DMS114 treated with DMSO at 0.1 percent for 48 hours (cell line): ENCODE data around the gene PEPD.

Source experiments
- DNase-seq: peaks from one replicate; lab custom pipeline; 2025; ENCODE audit not compliant: unreplicated experiment; lab: John Stamatoyannopoulos, UW

The PEPD gene

GRCh38 chr19:33461256-33462111, 60.1 kb downstream of the PEPD start:
- DNase-seq = no peak

- no peak for DNase-seq
These were observed 61.2 kb downstream of the PEPD start for GRCh38 chr19:33460221-33460908.

GRCh38 chr19:33459222-33460090, 62.1 kb downstream of the PEPD start:
- no peak for DNase-seq

GRCh38 chr19:33458807-33459206, 62.8 kb downstream of the PEPD start:
- DNase-seq = no peak

GRCh38 chr19:33458171-33458633, 63.4 kb downstream of the PEPD start:
- no peak for DNase-seq

- DNase-seq = no peak
These were observed 64.8 kb downstream of the PEPD start for GRCh38 chr19:33456845-33457220.

GRCh38 chr19:33456076-33456844, 65.3 kb downstream of the PEPD start:
- DNase-seq = no peak

- DNase-seq = no peak
These were observed 68.3 kb downstream of the PEPD start for GRCh38 chr19:33453265-33453664.

GRCh38 chr19:33450689-33451088, 70.9 kb downstream of the PEPD start:
- DNase-seq = no peak

- no peak for DNase-seq
These were observed 71.8 kb downstream of the PEPD start for GRCh38 chr19:33449799-33450198.

GRCh38 chr19:33448159-33448516, 73.5 kb downstream of the PEPD start:
- no peak for DNase-seq

GRCh38 chr19:33447336-33448158, 74.0 kb downstream of the PEPD start:
- DNase-seq = no peak

- no peak for DNase-seq
These were observed 75.0 kb downstream of the PEPD start for GRCh38 chr19:33446330-33447293.

GRCh38 chr19:33445442-33446329, 75.9 kb downstream of the PEPD start:
- DNase-seq = no peak

GRCh38 chr19:33444562-33445441, 76.8 kb downstream of the PEPD start:
- no peak for DNase-seq

GRCh38 chr19:33443638-33444561, 77.7 kb downstream of the PEPD start:
- no peak for DNase-seq
